HG02981 (cell line): ENCODE results near the gene PRSS38.
"Not testable (repeated sequence)": the region's sequence is repeated elsewhere in the genome, so short reads cannot be mapped to it uniquely, and the experiment has no call there.

Source experiments
- ATAC-seq: cut with Tn5 transposase; IDR thresholded peaks from one replicate; pipeline ENCODE4 v1.9.1; 2021; ENCODE audit warnings: mild to moderate bottlenecking, moderate library complexity; ENCODE audit not compliant: unreplicated experiment

The PRSS38 gene

DNA sequence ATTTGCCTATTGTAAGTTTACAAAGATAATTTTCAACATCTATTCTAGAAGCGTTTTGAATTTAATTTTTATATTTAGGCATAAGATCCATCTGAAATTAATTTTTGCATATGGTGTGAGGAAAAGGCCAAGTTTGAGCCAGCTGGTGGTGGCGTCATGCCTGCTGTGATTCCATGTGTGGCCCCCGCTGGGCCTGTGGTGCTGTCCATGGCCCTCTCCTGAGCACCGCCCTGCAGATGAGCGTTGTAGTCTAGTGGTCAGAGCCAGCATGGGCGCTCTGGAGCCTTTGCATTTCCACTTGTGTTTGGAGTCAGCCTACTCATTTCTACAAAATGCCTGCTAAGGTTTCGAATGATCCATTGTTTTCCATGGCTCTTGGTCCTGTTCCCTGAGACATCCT lies 22.7 kb downstream of the PRSS38 start:
- ATAC-seq: no peak

DNA sequence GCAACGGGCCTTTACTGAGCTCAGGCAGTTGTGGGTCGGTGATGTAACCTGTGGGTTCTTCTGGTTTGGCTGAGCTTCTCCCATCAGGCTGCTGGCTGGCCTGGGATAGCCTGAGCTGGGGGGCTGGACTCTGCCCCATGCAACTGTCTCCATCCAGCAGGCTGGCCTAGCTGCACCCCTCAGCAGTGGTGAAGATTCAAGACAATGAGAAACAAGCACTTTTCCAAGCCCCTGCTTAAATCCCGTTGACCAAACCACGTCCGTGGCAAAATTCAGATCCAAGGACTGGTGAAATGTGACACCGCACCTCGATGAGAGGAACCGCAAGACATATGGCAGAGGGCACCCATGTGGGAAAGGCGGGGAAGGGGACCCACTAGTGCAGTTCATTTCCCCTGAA lies 25.6 kb downstream of the PRSS38 start:
- no peak for ATAC-seq

- ATAC-seq: no peak
Measured at GRCh38 chr1:227844320-227845146, 29.1 kb downstream of the PRSS38 start.

DNA sequence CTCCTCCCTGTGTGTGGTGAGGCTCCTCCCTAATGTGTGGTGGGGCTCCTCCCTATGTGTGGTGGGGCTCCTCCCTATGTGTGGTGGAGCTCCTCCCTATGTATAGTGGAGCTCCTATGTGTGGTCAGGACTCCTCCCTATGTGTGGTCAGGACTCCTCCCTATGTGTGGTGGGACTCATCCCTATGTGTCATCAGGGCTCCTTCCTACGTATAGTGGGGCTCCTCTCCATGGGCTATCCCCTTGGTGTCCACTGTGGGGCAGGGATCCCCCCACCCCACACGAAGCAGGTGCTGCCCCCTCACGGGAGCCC lies 29.6 kb downstream of the PRSS38 start:
- no peak for ATAC-seq

DNA sequence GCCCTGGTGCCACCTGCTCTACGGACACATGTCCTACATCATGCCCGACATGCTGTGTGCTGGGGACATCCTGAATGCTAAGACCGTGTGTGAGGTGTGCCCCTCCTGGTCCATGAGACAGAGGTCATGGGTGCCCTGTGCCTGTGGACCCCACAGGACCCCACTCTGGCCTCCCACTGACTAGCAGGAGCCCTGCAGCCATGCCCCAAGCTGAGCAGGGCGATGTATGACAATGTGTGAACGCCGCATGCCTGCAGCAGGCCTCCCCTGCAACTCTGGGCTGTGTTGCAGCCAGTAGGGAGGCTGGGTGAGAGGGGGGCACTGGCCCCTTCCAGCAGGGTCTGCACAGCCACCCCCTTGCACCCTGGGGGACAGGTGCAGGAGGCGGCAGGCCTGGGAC lies 30.0 kb downstream of the PRSS38 start:
- no peak for ATAC-seq

DNA sequence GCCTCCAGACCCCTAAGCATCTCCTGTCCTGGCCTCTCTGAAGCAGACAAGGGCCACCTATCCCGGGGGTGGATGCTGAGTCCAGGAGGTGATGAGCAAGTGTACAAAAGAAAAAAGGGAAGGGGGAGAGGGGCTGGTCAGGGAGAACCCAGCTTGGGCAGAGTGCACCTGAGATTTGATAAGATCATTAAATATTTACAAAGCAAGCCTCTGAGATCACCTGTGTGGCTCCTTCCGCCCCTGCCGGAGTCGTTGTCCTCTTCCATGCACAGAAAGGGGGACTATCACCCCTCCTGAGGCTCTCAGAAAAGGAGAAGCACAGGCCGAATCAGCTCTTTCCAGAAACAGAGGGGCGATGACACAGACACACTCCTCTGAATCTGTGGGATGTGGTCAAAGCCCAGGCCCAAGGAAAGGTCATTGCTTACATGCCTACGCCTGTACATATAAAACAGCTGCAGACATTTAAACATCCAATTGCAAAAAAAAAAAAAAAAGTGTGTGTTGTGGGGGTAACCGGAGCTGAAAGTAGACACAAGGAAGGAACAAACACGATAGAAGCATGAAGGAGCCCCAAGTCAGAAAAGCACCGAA lies 30.9 kb downstream of the PRSS38 start:
- no peak for ATAC-seq

GRCh38 chr1:227847046-227847445 lies 31.6 kb downstream of the PRSS38 start:
- not testable (repeated sequence) for ATAC-seq

GRCh38 chr1:227848430-227848932 lies 33.0 kb downstream of the PRSS38 start:
- ATAC-seq: no peak

- no peak for ATAC-seq
Measured at GRCh38 chr1:227849251-227849650, 33.8 kb downstream of the PRSS38 start.

DNA sequence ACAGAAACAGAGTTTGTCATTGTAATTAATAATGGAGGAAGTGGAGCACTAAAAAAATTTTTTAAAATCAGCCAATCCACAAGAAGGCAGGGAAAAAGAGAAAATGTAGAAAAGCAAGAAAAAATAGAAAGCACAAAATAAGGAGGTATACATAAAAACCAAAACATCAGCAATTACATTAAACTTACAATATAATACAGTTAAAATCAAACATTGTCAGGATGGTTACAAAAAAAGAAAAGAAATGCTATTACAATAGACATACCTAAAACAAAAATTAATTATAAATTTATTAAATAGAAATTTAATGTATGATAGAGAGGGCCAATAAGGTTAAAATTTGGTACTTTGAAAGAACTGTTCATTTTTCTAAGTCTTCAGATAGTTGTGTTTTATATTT lies 38.7 kb downstream of the PRSS38 start:
- ATAC-seq: no peak

DNA sequence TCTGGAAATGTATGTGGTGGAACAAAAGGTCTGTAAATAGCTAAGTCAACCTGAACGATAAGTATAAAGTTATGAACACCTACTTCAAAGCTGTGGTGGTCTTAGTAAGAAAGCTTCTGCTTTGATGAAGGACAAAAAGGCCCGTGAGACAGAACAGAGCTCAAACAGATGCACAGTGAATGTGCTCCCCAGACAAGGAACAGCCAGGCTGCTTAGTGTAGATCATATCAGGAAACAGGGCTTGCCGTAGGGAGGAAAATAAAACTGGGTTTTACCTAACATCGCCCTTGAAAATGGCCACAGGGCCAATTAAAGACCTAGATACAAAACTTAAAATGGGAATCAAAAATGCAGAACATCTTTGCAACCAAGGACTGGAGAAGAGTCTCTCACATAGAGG lies 40.2 kb downstream of the PRSS38 start:
- ATAC-seq: no peak

- ATAC-seq: no peak
Measured at GRCh38 chr1:227856147-227856858, 40.8 kb downstream of the PRSS38 start.

GRCh38 chr1:227864882-227865281 lies 49.4 kb downstream of the PRSS38 start:
- ATAC-seq: no peak

DNA sequence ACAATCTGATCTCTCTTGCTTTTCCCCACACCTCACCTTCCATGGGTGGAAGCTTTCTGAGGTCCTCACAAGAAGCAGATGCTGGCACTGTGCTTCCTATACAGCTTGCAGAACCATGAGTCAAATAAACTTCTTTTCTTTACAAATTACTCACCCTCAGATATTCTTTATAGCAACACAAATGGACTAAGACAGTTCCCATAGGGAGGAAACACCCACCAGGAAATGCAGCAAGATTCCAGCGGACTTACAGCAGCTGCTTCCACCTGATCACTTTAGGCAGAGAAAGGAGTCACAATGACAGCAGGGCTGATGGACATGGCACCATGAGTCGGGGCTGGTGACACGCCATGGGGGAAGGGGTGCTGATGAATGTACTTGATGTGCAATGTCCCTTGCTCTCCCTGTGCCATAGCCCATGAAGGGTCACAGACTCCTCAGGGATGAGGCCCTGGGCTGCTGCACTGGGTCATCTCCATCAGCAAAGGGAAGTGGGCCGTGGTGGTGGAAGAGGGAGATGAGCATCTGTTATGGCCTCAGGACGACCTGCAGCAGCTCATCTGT lies 53.9 kb downstream of the PRSS38 start:
- no peak for ATAC-seq

GRCh38 chr1:227869851-227870305 lies 54.4 kb downstream of the PRSS38 start:
- no peak for ATAC-seq

DNA sequence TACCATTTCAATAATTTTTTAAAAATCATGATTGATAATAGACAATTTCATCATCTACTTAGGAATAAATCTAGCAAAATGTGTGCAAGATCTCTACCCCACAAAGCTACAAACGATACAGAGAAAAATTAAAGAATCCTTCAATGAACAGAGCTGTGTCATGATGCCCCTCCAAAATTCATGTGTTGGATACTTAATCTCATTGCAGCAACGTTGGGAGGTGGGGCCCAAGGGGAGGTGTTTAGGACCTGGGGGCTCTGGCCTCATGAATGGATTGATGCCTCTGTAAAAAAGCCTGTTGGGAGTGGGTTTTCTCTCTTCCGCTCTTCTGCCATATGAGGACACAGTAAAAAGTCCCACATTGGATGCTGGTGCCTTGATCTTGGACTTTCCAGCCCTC lies 54.9 kb downstream of the PRSS38 start:
- no peak for ATAC-seq

GRCh38 chr1:227871892-227872291 lies 56.4 kb downstream of the PRSS38 start:
- ATAC-seq: not testable (repeated sequence)

GRCh38 chr1:227877810-227878209 lies 62.3 kb downstream of the PRSS38 start:
- ATAC-seq: not testable (repeated sequence)

GRCh38 chr1:227880342-227880924 lies 65.0 kb downstream of the PRSS38 start:
- no peak for ATAC-seq

DNA sequence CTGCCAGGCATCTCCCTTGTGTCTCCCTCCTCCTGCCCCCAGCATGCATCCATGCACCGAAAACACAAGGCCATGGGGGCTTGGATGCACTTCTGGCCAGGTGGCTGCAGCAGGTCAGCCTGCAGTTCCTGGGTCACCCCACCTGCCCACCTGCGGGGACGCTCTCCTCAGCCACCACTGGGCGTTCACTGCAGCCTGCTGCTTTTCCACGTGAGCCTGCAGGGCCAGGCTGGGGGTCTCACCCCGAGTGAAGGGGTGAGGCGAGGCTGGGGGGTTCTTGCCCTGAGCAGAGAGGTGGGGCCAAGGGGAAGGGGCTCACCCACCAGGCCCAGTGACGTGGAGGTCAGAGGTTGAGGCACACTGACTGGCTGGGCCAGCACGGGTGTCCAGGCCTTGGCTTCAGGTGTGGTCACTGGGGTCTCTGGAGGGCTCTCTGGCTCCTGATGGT lies 67.6 kb downstream of the PRSS38 start:
- ATAC-seq: no peak
